ENCODE data around the gene ZNF254. TPM values are rescaled to one million over a fixed set of nuclear protein-coding genes. Genes with fewer than 3 reads are reported as not detected.

Gene ZNF254
- total RNA-seq, 4 donors from 2014 or later, result 2.8 to 5.6 (median 4.1) TPM

- H3K4me1 ChIP-seq, result no peaks in the 10 kb centered on the region
- H3K27me3 ChIP-seq, result no peaks in the 10 kb centered on the region
- ATAC-seq (peak in 1 of 2 donors; percentile 37), DNase-seq (peak in 1 of 2 donors; percentile 37)
- intact Hi-C loops (cut with DNase I; ENCODE audit: low total_unique reads) (no loop called here), in situ Hi-C loops (cut with MboI; ENCODE audit: low sequenced_read_pairs in 4 of 4) (no loop called here)
- no peak overlapping the region for H3K4me3 ChIP-seq
- no peaks in the 10 kb centered on the region for H3K9me3 ChIP-seq
- TF ChIP-seq POLR2A (IDR thresholded peaks at IDR 0.05) (no peak), CTCF (IDR thresholded peaks at IDR 0.05 in 4 of 5, conservative IDR thresholded peaks at IDR 0.05 in 1 of 5) (no peak)
- H3K27ac ChIP-seq, result no peak overlapping the region
- H3K36me3 ChIP-seq, result peaks cover 0 to 69% of the 10 kb centered on the region in 2 donors
Observed at GRCh38 chr19:24049537-24049936, 37.5 kb upstream of the ZNF254 start.

- peaks cover 0 to 66% of the 10 kb centered on the region in 2 donors for H3K36me3 ChIP-seq
Observed at GRCh38 chr19:24051516-24051915, 35.5 kb upstream of the ZNF254 start.

GRCh38 chr19:24052811-24053210, 34.2 kb upstream of the ZNF254 start:
- in situ Hi-C loops (cut with MboI; ENCODE audit: low sequenced_read_pairs in 4 of 4), result no loop called here

More at GRCh38 chr19:24051516-24051915, 35.5 kb upstream of the ZNF254 start:
- Histone ChIP-seq H3K4me1 (no peaks in the 10 kb centered on the region), H3K27ac (no peak overlapping the region), H3K4me3 (no peak overlapping the region), H3K9me3 (no peaks in the 10 kb centered on the region), H3K27me3 (no peaks in the 10 kb centered on the region)
- no peak for ATAC-seq
- TF ChIP-seq POLR2A (IDR thresholded peaks at IDR 0.05), result no peak
- TF ChIP-seq CTCF (IDR thresholded peaks at IDR 0.05 in 4 of 5, conservative IDR thresholded peaks at IDR 0.05 in 1 of 5), result no peak
- DNase-seq, result no peak
- intact Hi-C loops (cut with DNase I; ENCODE audit: low total_unique reads) (no loop called here), in situ Hi-C loops (cut with MboI; ENCODE audit: low sequenced_read_pairs in 4 of 4) (no loop called here)

GRCh38 chr19:24053601-24054000, 33.4 kb upstream of the ZNF254 start:
- peak overlapping the region in 1 of 4 donors; percentile 4 for H3K27ac ChIP-seq
- no peak overlapping the region for H3K4me3 ChIP-seq
- intact Hi-C loops (cut with DNase I; ENCODE audit: low total_unique reads) (no loop called here), in situ Hi-C loops (cut with MboI; ENCODE audit: low sequenced_read_pairs in 4 of 4) (no loop called here)
- no peaks in the 10 kb centered on the region for H3K4me1 ChIP-seq
- H3K36me3 ChIP-seq, result peaks cover 0 to 55% of the 10 kb centered on the region in 2 donors
- TF ChIP-seq CTCF (IDR thresholded peaks at IDR 0.05 in 4 of 5, conservative IDR thresholded peaks at IDR 0.05 in 1 of 5), result no peak
- no peak for TF ChIP-seq POLR2A (IDR thresholded peaks at IDR 0.05)
- ATAC-seq (peak in 1 of 2 donors; percentile 34), DNase-seq (no peak)
- no peaks in the 10 kb centered on the region for H3K27me3 ChIP-seq
- H3K9me3 ChIP-seq, result no peaks in the 10 kb centered on the region

More at GRCh38 chr19:24052811-24053210, 34.2 kb upstream of the ZNF254 start:
- Histone ChIP-seq H3K4me3 (no peak overlapping the region), H3K4me1 (no peaks in the 10 kb centered on the region), H3K27ac (no peak overlapping the region), H3K9me3 (no peaks in the 10 kb centered on the region), H3K27me3 (no peaks in the 10 kb centered on the region), H3K36me3 (peaks cover 0 to 61% of the 10 kb centered on the region in 2 donors)
- intact Hi-C loops (cut with DNase I; ENCODE audit: low total_unique reads), result no loop called here
- DNase-seq, result no peak
- TF ChIP-seq POLR2A (IDR thresholded peaks at IDR 0.05) (no peak), CTCF (IDR thresholded peaks at IDR 0.05 in 4 of 5, conservative IDR thresholded peaks at IDR 0.05 in 1 of 5) (no peak)
- ATAC-seq, result no peak
